ENCODE results near the gene CENPU. TPM values are rescaled to one million over a fixed set of nuclear protein-coding genes. Genes with fewer than 3 reads are reported as not detected.

CENPU gene, protein sequence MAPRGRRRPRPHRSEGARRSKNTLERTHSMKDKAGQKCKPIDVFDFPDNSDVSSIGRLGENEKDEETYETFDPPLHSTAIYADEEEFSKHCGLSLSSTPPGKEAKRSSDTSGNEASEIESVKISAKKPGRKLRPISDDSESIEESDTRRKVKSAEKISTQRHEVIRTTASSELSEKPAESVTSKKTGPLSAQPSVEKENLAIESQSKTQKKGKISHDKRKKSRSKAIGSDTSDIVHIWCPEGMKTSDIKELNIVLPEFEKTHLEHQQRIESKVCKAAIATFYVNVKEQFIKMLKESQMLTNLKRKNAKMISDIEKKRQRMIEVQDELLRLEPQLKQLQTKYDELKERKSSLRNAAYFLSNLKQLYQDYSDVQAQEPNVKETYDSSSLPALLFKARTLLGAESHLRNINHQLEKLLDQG
- 8.8 and 22.7 TPM in 2 replicates for total RNA-seq

DNA sequence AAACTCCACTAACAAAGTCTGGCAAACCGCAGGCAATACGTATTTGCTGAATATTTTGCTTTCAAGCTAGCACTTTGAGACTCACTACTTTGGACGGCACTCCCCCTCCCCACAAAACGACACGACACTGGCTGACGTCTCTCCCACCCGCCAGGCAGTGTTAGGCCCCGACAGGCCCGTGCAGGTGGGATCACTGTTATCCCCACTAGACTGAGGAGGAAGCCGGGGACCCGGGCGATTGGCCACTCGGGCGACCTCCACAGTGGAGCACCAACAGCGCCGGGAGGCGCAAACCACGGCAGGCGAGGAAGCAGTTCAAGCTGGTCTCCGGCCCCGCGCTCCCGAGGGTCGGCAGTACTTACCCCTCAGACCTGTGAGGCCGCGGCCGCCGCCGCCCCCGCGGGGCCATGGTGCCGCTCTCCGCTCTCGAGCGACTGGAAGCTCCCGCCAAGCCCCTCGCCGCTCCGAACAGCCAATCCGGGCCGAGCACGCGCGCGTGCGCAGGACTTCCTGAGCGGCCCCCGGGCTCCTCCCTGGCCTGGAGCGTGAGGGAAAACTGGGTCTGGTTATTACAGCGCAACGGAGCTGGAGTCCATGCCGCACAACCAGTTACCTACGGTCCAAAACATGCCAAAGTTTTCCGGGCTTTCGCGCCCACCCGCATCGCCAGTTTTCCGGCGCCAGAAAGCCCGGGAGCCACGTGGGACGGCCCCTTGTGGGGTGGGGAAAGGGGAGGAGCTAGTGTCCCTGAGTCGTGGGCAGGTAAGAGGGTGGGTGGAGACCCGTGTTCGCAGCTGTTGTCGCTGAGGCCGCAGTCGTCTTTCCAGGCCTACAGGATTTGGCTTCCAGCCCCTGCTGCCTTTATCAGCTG is at the start of gene CENPU:
TSS of gene CENPU (minus strand) at position 443 of the 871 bp plus-strand sequence. CDS start at position 409, 34 bp downstream.

DNA sequence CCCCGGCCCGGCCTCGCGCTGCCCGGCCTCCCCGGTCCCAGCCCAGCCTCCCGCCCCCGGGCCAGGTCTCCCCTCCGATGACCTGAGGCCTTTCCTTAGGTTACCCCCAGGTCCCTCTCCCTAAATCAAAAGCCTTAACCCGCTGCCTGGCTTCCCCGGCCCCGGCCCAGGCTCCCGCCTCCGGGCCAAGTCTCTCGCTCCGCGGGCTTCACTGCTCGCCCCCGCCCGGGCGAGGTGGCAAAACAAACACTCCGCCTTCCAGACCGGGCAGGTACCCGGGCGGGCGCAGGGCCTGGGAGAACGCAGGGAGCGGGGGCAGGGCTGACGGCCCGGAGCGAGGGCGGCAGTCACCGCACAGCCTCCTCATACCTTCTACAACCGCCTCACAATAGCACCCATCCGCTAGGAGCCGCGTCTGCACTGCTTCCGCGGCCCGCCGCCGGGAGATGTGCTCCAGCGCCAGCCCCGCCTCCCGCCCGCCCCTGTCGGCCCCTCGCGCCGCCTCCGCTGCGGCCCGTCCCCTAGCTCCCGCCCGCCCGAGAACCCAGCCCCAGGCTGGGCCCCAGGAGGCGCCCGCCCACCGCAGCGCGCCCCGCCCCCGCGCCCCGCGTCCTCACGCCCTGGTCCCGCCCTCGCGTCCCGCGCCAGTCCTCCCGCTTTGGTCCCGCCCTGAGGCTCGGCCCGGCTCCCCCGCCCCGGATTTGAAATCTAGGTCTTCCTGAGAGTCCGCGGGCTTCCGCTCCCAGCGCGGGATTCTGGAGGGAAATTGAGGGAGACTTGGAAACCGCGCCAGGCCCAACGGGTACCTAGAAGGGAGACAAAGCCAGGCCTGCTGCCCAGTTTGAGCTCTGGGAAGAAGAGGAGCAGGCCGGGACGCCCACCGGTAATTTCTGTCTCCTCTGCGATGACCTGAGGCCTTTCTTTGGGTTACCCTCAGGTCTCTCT is 84.6 kb downstream of the CENPU start, which contains the start of the genes CASP3 and PRIMPOL:
TSS of gene CASP3 (minus strand) at position 422 of the 945 bp plus-strand sequence. CDS start 10,994 bp downstream, outside the sequence.
TSS of gene PRIMPOL (plus strand) at position 713 of the 945 bp plus-strand sequence. CDS start 7,403 bp downstream, outside the sequence.

Other genes starting within 250 kb of the CENPU start
- 40.4 and 45.0 TPM in 2 replicates for gene CASP3, start 84.6 kb downstream of the CENPU start, total RNA-seq
- 6.8 and 17.0 TPM in 2 replicates for gene PRIMPOL, start 84.4 kb downstream of the CENPU start, total RNA-seq
- gene ACSL1, start 91.9 kb upstream of the CENPU start, total RNA-seq, result 8.2 and 10.8 TPM in 2 replicates